ENCODE measurements around the gene REV3L.

The REV3L gene

GRCh38 chr6:111283707-111284106, 199.3 kb downstream of the REV3L start:
- no peak overlapping the region for H3K27ac ChIP-seq
- no peaks in the 10 kb centered on the region for H3K36me3 ChIP-seq (ENCODE audit: insufficient read depth)
- no peaks in the 10 kb centered on the region for H3K79me2 ChIP-seq (ENCODE audit: insufficient read depth, low read depth)
- no peaks in the 10 kb centered on the region for H4K20me1 ChIP-seq (ENCODE audit: insufficient read depth)
- H2AFZ ChIP-seq (ENCODE audit: low read depth): no peak overlapping the region
- no peaks in the 10 kb centered on the region for H3K27me3 ChIP-seq (ENCODE audit: insufficient read depth, low read depth)
- H3K4me1 ChIP-seq (ENCODE audit: low read depth, poor library complexity, severe bottlenecking): no peaks in the 10 kb centered on the region
- no peak overlapping the region for H3K4me3 ChIP-seq (IDR thresholded peaks at IDR 0.05; ENCODE audit: insufficient read depth, low read depth, low read length)
- H3K4me2 ChIP-seq: no peak overlapping the region
- no peak for TF ChIP-seq CTCF (conservative IDR thresholded peaks at IDR 0.05; ENCODE audit: low read depth, low read length)
- H3K9ac ChIP-seq: no peak overlapping the region

DNA sequence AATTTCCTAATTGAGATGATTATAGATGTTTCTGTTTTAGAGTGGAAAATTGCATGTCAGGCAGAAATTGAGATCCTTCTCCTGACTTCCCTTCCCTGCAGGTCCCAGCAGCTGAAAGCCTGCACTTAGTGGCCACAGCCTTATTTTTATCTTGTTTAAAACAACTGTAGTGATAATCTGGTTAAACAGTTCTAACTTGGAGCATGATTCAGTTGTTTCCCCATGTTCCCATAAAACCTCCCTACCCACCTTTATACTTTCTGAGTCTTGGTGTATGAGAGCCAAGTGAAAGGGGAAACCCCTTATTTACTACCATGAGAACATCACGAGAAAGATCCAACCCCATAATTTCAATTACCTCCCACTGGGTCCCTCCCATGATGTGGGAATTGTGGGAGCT, 200.5 kb downstream of the REV3L start:
- H3K4me3 ChIP-seq (IDR thresholded peaks at IDR 0.05; ENCODE audit: insufficient read depth, low read depth, low read length): no peak overlapping the region
- no peak overlapping the region for H3K9ac ChIP-seq
- H3K4me2 ChIP-seq: no peak overlapping the region
- H3K36me3 ChIP-seq (ENCODE audit: insufficient read depth): no peaks in the 10 kb centered on the region
- no peaks in the 10 kb centered on the region for H4K20me1 ChIP-seq (ENCODE audit: insufficient read depth)
- TF ChIP-seq CTCF (conservative IDR thresholded peaks at IDR 0.05; ENCODE audit: low read depth, low read length): no peak
- no peaks in the 10 kb centered on the region for H3K27me3 ChIP-seq (ENCODE audit: insufficient read depth, low read depth)
- H2AFZ ChIP-seq (ENCODE audit: low read depth): no peak overlapping the region
- H3K27ac ChIP-seq: no peak overlapping the region
- H3K4me1 ChIP-seq (ENCODE audit: low read depth, poor library complexity, severe bottlenecking): no peaks in the 10 kb centered on the region
- H3K79me2 ChIP-seq (ENCODE audit: insufficient read depth, low read depth): no peaks in the 10 kb centered on the region

DNA sequence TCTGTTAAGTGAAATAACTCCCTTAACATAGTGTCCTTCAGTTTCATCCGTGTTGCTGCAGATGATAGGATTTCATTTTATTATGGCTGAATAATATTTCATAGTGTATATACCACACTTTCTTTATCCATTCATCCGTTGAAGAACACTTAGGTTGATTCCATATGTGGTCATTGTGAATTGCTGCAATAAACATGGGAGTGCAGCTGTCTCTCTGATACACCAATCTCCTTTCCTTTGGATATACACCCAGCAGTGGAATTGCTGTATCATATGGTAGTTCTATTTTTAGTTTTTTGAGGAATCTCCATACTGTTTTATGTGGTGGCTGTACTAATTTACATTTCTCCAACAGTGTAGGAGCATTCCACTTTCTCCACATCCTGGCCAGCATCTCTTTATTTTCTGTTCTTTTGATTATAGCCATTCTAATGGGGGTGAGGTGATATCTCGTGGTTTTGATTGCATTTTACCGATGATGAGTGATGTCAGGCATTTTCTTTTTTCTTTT, 202.5 kb downstream of the REV3L start:
- H2AFZ ChIP-seq (ENCODE audit: low read depth): no peak overlapping the region
- H3K79me2 ChIP-seq (ENCODE audit: insufficient read depth, low read depth): no peaks in the 10 kb centered on the region
- H3K4me3 ChIP-seq (IDR thresholded peaks at IDR 0.05; ENCODE audit: insufficient read depth, low read depth, low read length): no peak overlapping the region
- H3K27me3 ChIP-seq (ENCODE audit: insufficient read depth, low read depth): no peaks in the 10 kb centered on the region
- H3K4me2 ChIP-seq: no peak overlapping the region
- no peaks in the 10 kb centered on the region for H3K36me3 ChIP-seq (ENCODE audit: insufficient read depth)
- no peaks in the 10 kb centered on the region for H3K4me1 ChIP-seq (ENCODE audit: low read depth, poor library complexity, severe bottlenecking)
- no peaks in the 10 kb centered on the region for H4K20me1 ChIP-seq (ENCODE audit: insufficient read depth)
- TF ChIP-seq CTCF (conservative IDR thresholded peaks at IDR 0.05; ENCODE audit: low read depth, low read length): no peak
- H3K9ac ChIP-seq: no peak overlapping the region
- H3K27ac ChIP-seq: no peak overlapping the region

GRCh38 chr6:111278731-111279130, 204.3 kb downstream of the REV3L start:
- Histone ChIP-seq H3K9ac (no peak overlapping the region), H3K4me1 (ENCODE audit: low read depth, poor library complexity, severe bottlenecking) (no peaks in the 10 kb centered on the region), H4K20me1 (ENCODE audit: insufficient read depth) (no peaks in the 10 kb centered on the region), H3K27ac (no peak overlapping the region), H3K79me2 (ENCODE audit: insufficient read depth, low read depth) (no peaks in the 10 kb centered on the region), H3K4me2 (no peak overlapping the region), H3K27me3 (ENCODE audit: insufficient read depth, low read depth) (no peaks in the 10 kb centered on the region), H3K36me3 (ENCODE audit: insufficient read depth) (no peaks in the 10 kb centered on the region), H2AFZ (ENCODE audit: low read depth) (no peak overlapping the region), H3K4me3 (IDR thresholded peaks at IDR 0.05; ENCODE audit: insufficient read depth, low read depth, low read length) (no peak overlapping the region)
- no peak for TF ChIP-seq CTCF (conservative IDR thresholded peaks at IDR 0.05; ENCODE audit: low read depth, low read length)

Data from KMS-11 (cell line).